Adrenal gland (tissue), 5 donors: ENCODE results near the gene KTN1.

Experiments used
- POLR2A ChIP-seq, 2 donors: fragments of 450-650 bp; IDR thresholded peaks; one replicate each; pipeline ENCODE4 v1.6.1; 2017; ENCODE audit warnings: antibody characterized with exemption in 2 of 2, mild to moderate bottlenecking in 2 of 2, moderate library complexity in 1 of 2
- TF ChIP-seq, protein P1 (sequence below), 6 experiments: fragments of 450-650 bp in 4 of 6; fragments of 200-600 bp in 2 of 6; sonication (generic) in 1 of 6; IDR thresholded peaks; 1 replicate in 5 of 6; 2 replicates in 1 of 6; pipeline versions ENCODE4 v1.5.1 to v1.8.0; 2016 to 2021; ENCODE audit warnings: antibody characterized with exemption in 6 of 6, mild to moderate bottlenecking in 2 of 6, moderate library complexity in 1 of 6
- donor health status: DM: no; HTN: no; CAD: no.

DNA sequence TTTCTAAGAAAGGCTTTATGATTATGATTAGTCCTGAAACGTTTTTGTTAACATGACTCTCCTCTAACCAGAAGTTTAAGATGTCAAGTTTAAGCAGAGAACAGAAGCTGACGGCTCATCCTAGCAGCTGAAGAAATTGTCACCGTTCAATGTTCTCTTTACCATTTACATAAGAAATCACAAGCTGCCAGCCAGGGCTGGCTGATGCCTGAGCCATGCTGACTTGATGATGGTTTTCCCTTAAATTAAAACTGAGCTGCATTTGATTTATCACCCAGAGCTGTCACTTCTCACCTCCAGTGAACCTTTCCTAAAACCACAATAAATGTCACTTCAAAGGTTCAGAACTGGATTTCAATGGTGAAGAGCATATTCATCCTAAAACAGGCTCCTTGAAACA is 153.6 kb downstream of the KTN1 start:
- TF ChIP-seq, protein P1, sequence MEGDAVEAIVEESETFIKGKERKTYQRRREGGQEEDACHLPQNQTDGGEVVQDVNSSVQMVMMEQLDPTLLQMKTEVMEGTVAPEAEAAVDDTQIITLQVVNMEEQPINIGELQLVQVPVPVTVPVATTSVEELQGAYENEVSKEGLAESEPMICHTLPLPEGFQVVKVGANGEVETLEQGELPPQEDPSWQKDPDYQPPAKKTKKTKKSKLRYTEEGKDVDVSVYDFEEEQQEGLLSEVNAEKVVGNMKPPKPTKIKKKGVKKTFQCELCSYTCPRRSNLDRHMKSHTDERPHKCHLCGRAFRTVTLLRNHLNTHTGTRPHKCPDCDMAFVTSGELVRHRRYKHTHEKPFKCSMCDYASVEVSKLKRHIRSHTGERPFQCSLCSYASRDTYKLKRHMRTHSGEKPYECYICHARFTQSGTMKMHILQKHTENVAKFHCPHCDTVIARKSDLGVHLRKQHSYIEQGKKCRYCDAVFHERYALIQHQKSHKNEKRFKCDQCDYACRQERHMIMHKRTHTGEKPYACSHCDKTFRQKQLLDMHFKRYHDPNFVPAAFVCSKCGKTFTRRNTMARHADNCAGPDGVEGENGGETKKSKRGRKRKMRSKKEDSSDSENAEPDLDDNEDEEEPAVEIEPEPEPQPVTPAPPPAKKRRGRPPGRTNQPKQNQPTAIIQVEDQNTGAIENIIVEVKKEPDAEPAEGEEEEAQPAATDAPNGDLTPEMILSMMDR (IDR thresholded peaks at IDR 0.05): no peak
- no peak for TF ChIP-seq POLR2A (IDR thresholded peaks at IDR 0.05)
